Muscle layer of colon (tissue), 2 donors: ENCODE data around the gene ENPP7.

ENCODE experiments used
- H3K27ac ChIP-seq: one replicate; pipeline ENCODE4 v1.7.0; 2013; ENCODE audit warnings: low read depth, mild to moderate bottlenecking, low read length, moderate library complexity
- H3K27me3 ChIP-seq, 2 donors: one replicate each; pipeline ENCODE4 v1.7.0; 2013; ENCODE audit warnings: low read length in 2 of 2, mild to moderate bottlenecking in 2 of 2; ENCODE audit not compliant: insufficient read depth in 2 of 2, control insufficient read depth in 1 of 2
- H3K36me3 ChIP-seq: one replicate; pipeline ENCODE4 v1.7.0; 2013; ENCODE audit warnings: mild to moderate bottlenecking, low read length; ENCODE audit not compliant: insufficient read depth
- H3K4me1 ChIP-seq: one replicate; pipeline ENCODE4 v1.7.0; 2013; ENCODE audit warnings: mild to moderate bottlenecking, low read length; ENCODE audit not compliant: insufficient read depth
- H3K4me3 ChIP-seq, 2 donors: one replicate each; pipeline ENCODE4 v1.7.0; 2013; ENCODE audit warnings: low read length in 2 of 2, low read depth in 1 of 2, mild to moderate bottlenecking in 1 of 2, moderate library complexity in 1 of 2
- H3K9ac ChIP-seq: one replicate; pipeline ENCODE4 v1.7.0; 2013; ENCODE audit warnings: low read length
- H3K9me3 ChIP-seq: one replicate; pipeline ENCODE4 v1.7.0; 2013; ENCODE audit warnings: mild to moderate bottlenecking, low read length
- donor health status: abdominal sarcoma.
- donor health status: Adenocarcinoma of cecum.

The ENPP7 gene

DNA sequence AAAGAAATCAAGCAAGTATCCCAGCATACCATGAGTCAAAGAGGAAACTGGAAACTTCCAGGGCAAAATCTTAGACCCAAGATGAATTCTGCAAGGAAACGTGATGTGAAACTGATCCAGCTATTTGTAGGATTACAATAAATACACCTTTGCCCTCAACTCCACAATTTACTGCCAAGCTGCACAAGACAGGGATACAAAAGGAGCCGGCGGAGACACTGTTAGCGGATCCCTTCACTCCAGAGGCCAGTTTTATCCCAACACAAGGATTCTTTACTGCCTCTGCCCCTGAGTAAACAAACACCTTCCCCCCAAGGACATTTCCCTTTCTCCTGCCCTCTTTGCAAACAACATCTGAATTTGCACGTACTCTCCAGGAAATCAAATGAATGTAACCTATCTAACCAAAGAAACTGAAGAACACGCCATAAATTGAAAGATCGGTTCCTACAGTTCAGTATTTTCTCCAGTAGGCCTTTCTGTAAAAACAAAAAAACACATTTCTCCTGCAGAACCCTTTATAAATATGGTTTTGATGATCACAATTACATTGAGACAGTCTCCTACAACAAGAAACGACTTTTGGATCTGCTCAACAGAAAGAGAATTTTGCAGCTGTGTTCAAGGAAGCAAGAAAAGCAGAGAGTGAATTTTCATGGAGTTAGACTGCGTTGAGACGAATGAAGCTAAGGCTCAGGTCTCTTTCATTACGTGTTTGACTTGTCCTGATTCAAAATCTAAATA, 45.8 kb downstream of the ENPP7 start:
- H3K9me3 ChIP-seq: no peaks in the 10 kb centered on the region
- H3K27me3 ChIP-seq: peaks cover 30 to 73% of the 10 kb centered on the region in 2 donors
- peak overlapping the region in 1 of 2 donors; percentile 29 for H3K4me3 ChIP-seq
- H3K9ac ChIP-seq: no peak overlapping the region
- no peaks in the 10 kb centered on the region for H3K36me3 ChIP-seq
- no peak overlapping the region for H3K27ac ChIP-seq
- H3K4me1 ChIP-seq: peaks cover 7% of the 10 kb centered on the region

DNA sequence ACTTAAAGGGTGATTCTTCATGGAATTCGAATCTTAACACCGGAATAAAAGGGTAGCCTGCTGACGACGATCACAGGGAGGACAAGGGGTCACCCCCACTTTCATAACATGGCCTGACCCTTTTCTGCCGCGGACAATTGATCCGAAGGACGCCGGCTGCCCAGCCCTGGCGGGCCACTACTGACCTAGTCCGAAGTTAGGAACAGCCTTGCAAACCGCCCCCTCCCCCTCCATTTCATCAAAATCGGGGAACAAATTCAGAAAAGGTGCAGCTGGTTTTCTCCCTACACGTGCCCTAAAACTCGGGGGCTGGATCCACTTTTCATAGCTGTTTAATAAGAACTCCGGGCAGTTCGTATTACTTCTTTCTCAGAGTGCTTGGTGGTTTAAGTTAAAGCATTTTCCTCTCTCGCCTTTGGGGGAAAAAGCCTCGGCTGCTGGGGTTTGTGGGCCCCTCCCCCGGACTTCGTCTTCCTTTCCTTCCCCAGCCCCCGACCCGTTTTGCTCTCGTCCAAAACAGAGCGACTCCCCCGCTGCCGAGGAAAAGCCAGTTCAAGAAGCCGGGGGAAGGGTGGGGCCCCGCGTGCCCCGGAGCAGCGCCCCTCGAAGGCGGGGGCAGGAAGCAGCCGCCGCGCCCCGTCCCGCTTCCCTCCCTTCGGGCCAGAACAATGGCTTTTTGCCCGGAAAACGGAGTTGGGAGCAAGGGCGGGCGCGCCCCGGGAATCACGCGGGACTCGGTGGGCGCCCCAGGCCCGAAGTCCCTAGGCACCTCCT, 46.6 kb downstream of the ENPP7 start:
- Histone ChIP-seq H3K27me3 (peaks cover 30 to 81% of the 10 kb centered on the region in 2 donors), H3K4me3 (peak overlapping the region; percentile 29 to 32), H3K9ac (no peak overlapping the region), H3K9me3 (no peaks in the 10 kb centered on the region), H3K27ac (no peak overlapping the region), H3K4me1 (peaks cover 7% of the 10 kb centered on the region), H3K36me3 (no peaks in the 10 kb centered on the region)

GRCh38 chr17:79777894-79778503, 47.3 kb downstream of the ENPP7 start, which contains the start of gene CBX2:
Gene CBX2, plus strand, starts transcription at chr17:79778148. Its CDS starts 88 bp downstream, at chr17:79778236.
- H3K27ac ChIP-seq: no peak within 1 kb of the TSS
- H3K4me3 ChIP-seq: peak within 1 kb of the TSS; percentile 29 to 41
- no peaks in the 10 kb centered on the region for H3K9me3 ChIP-seq
- H3K4me1 ChIP-seq: peaks cover 7% of the 10 kb centered on the region
- peaks cover 30 to 85% of the 10 kb centered on the region in 2 donors for H3K27me3 ChIP-seq
- H3K36me3 ChIP-seq: no peaks in the 10 kb centered on the region
- no peak within 1 kb of the TSS for H3K9ac ChIP-seq

GRCh38 chr17:79778504-79779083, 47.9 kb downstream of the ENPP7 start:
- Histone ChIP-seq H3K4me1 (peaks cover 7% of the 10 kb centered on the region), H3K27me3 (peaks cover 30 to 84% of the 10 kb centered on the region in 2 donors), H3K9me3 (no peaks in the 10 kb centered on the region), H3K4me3 (peak overlapping the region in 1 of 2 donors; percentile 41), H3K36me3 (no peaks in the 10 kb centered on the region), H3K27ac (no peak overlapping the region), H3K9ac (no peak overlapping the region)

GRCh38 chr17:79779084-79779529, 48.4 kb downstream of the ENPP7 start:
- no peak overlapping the region for H3K4me3 ChIP-seq
- peaks cover 30 to 84% of the 10 kb centered on the region in 2 donors for H3K27me3 ChIP-seq
- H3K27ac ChIP-seq: no peak overlapping the region
- H3K9ac ChIP-seq: no peak overlapping the region
- no peaks in the 10 kb centered on the region for H3K9me3 ChIP-seq
- peaks cover 7% of the 10 kb centered on the region for H3K4me1 ChIP-seq
- no peaks in the 10 kb centered on the region for H3K36me3 ChIP-seq

GRCh38 chr17:79779661-79780365, 49.1 kb downstream of the ENPP7 start:
- no peak overlapping the region for H3K4me3 ChIP-seq

DNA sequence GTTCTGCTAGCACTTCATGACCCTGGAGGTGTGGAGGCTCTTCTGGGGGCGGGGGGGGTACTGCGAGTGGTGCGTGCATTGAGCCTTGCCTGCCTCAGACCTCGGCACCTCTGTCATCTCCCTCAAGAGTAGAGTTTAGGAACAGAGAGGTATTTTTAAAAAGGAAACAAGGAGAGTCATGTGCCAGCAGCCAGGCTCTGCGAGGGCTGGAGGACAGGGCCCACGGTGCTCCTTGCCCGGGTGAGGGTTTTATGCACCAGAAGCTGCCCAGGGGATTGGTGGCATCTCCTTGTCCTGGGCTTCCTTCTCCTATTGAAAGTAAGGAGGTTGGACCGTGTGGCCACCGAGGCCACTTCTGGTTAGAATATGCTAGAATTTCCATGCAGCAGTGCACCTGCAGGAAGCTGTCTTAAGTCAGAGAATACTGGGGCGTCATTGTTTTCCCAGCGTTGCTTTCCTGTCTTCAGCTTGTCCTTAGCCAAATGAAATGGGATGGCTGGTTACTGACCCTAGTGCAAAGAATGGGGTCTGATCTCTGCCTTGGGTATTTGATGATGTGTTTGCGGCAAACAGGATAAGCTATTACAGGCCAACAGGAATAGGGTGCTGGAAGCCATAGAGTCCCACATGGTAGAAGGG, 50.4 kb downstream of the ENPP7 start:
- Histone ChIP-seq H3K27ac (no peak overlapping the region), H3K9ac (no peak overlapping the region), H3K9me3 (no peaks in the 10 kb centered on the region), H3K27me3 (peaks cover 21 to 81% of the 10 kb centered on the region in 2 donors), H3K36me3 (no peaks in the 10 kb centered on the region), H3K4me3 (no peak overlapping the region), H3K4me1 (peaks cover 7% of the 10 kb centered on the region)

More at GRCh38 chr17:79779661-79780365, 49.1 kb downstream of the ENPP7 start:
- Histone ChIP-seq H3K27ac (no peak overlapping the region), H3K4me1 (peaks cover 7% of the 10 kb centered on the region), H3K9ac (no peak overlapping the region), H3K27me3 (peaks cover 30 to 84% of the 10 kb centered on the region in 2 donors), H3K36me3 (no peaks in the 10 kb centered on the region), H3K9me3 (no peaks in the 10 kb centered on the region)

GRCh38 chr17:79781736-79782575, 51.2 kb downstream of the ENPP7 start:
- H3K4me1 ChIP-seq: peaks cover 6% of the 10 kb centered on the region
- H3K4me3 ChIP-seq: no peak overlapping the region
- no peak overlapping the region for H3K9ac ChIP-seq
- H3K27me3 ChIP-seq: peaks cover 13 to 81% of the 10 kb centered on the region in 2 donors
- no peaks in the 10 kb centered on the region for H3K36me3 ChIP-seq
- no peaks in the 10 kb centered on the region for H3K9me3 ChIP-seq
- H3K27ac ChIP-seq: no peak overlapping the region

DNA sequence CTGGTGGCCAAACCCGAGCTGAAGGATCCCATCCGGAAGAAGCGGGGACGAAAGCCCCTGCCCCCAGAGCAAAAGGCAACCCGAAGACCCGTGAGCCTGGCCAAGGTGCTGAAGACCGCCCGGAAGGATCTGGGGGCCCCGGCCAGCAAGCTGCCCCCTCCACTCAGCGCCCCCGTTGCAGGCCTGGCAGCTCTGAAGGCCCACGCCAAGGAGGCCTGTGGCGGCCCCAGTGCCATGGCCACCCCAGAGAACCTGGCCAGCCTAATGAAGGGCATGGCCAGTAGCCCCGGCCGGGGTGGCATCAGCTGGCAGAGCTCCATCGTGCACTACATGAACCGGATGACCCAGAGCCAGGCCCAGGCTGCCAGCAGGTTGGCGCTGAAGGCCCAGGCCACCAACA, 53.1 kb downstream of the ENPP7 start:
- H3K4me3 ChIP-seq: no peak overlapping the region
- no peak overlapping the region for H3K9ac ChIP-seq
- no peaks in the 10 kb centered on the region for H3K4me1 ChIP-seq
- no peak overlapping the region for H3K27ac ChIP-seq
- no peaks in the 10 kb centered on the region for H3K36me3 ChIP-seq
- H3K9me3 ChIP-seq: no peaks in the 10 kb centered on the region
- H3K27me3 ChIP-seq: peaks cover 11 to 78% of the 10 kb centered on the region in 2 donors
